GM18951 (cell line): ENCODE results near the gene HSD3B2.

Experiments
- POLR2A ChIP-seq: IDR thresholded peaks from 4 replicates; pipeline ENCODE4 v1.6.1; 2011; ENCODE audit warnings: mild to moderate bottlenecking; ENCODE audit not compliant: insufficient read length, insufficient read depth; ENCODE audit errors: extremely low read depth
- in situ Hi-C: fragments of 300-500 bp; cut with MboI; formaldehyde crosslinking; loops from one replicate; pipeline ENCODE4 v1.12.0; 2022; ENCODE audit warnings: low sequenced_read_pairs, mixed read lengths, inconsistent platforms; ENCODE audit not compliant: unreplicated experiment

The HSD3B2 gene

DNA sequence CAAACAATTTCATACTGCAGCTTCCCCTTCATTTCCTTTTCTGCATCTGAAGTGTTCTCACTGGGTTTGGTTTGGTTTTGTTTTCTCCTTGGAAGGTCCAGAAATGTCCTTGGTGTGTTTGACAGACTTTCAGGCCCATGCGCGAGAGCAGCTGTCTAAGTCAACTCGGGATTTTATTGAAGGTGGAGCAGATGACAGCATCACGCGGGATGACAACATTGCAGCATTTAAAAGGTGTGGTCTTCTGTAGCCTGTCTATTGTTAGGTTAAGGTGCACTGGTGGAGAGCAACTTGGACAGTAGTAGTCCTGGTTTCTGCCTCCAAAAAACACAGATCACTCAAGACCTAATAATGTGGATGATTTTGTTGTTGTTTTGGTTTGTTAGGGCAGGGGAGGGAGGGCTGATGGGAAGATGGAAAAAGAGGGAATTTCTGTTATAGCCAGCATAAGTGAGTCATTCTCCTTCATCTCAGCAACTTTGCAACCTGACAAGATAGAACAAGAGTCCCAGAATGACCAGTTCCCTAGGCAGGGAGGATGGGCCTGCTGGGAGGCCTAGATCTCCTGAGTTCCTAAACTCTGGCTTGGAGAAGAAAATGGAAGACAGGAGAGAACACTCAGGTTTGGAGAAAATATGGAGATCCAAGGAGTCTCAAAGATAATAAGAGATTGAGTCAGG, 33.8 kb upstream of the HSD3B2 start:
- in situ Hi-C loops = no loop called here
- TF ChIP-seq POLR2A = no peak

DNA sequence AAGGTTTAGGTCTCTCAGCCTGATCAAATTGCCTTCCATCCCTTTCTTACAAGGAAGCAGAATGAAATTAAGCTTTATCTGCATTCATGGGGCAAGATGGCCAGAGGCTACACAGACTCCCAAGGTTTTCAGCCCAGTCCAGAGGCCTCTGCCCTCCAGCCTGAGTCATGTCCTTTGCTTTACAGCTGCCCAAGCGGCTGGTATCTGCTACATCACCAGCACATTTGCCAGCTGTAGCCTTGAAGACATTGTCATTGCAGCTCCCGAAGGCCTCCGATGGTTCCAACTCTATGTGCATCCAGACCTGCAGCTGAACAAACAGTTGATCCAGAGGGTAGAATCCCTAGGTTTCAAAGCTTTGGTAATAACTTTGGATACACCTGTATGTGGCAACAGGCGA, 30.4 kb upstream of the HSD3B2 start:
- in situ Hi-C loops = no loop called here
- no peak for TF ChIP-seq POLR2A

- in situ Hi-C loops = no loop called here
These were observed 29.3 kb upstream of the HSD3B2 start for GRCh38 chr1:119385650-119386049.

DNA sequence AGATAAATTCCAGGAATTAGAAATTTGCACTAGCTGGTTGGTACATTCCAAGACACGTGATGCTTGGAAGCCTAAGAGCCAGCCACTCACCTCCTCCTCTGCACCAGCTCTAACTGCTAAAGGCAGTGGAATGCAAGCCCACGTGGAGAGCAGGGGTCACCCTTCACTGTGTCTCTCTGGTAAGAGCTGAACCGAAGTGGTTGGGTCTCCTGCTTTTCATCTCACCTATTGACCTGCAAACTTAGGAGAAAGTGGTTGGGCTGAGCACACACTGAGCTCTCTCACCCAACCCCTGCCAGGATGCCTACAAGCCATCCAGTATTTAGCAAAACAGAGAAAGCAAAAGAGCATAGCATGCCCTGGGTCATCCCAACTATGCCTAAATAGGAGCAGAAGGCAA, 27.1 kb upstream of the HSD3B2 start:
- no peak for TF ChIP-seq POLR2A
- in situ Hi-C loops = no loop called here

More at GRCh38 chr1:119385650-119386049, 29.3 kb upstream of the HSD3B2 start:
- TF ChIP-seq POLR2A = no peak

DNA sequence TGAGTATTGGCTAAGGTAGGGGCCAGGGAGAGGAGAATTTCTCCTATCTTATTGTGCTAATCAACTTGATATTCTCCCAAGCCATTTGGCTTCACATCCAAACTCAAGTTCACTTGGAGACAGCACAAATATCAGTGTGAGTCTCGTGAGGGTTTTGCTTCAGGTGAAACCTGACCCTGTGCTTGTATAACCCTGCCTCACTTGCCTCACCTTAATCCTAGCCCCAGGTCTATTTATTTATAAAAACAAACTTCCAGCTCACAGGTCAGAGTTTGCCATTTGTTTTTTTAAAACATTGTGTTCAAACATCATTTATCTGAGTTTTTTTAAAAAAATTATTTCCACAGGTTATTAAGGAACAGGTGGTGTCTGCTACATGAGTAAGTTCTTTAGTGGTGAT, 26.5 kb upstream of the HSD3B2 start:
- TF ChIP-seq POLR2A = no peak
- in situ Hi-C loops = no loop called here

- in situ Hi-C loops = no loop called here
- no peak for TF ChIP-seq POLR2A
These were observed 24.4 kb upstream of the HSD3B2 start for GRCh38 chr1:119390526-119390925.

DNA sequence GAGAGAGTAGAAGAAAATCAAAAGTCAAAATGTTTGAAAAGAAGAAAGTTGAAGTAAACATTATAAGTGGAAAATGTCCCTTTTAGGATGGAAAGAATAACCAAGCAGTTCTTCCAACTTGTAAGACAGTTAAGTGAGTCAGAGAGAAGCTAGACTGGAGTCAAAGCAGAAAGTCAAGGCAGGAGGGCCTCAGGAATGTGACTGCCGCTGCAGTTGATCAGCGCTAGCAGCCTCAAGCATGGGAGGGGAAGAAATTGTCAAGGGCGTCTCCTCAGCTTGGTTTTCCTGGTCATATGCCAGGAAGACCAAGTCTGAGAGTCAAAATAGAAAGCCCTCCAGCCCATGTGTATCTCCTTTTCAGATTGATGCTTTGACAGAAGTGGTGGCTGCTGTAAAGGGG, 23.2 kb upstream of the HSD3B2 start:
- in situ Hi-C loops = no loop called here
- TF ChIP-seq POLR2A = no peak

- TF ChIP-seq POLR2A = no peak
- in situ Hi-C loops = no loop called here
These were observed 20.9 kb upstream of the HSD3B2 start for GRCh38 chr1:119394085-119394484.

GRCh38 chr1:119396982-119397381, 18.0 kb upstream of the HSD3B2 start:
- in situ Hi-C loops = no loop called here
- TF ChIP-seq POLR2A = no peak

DNA sequence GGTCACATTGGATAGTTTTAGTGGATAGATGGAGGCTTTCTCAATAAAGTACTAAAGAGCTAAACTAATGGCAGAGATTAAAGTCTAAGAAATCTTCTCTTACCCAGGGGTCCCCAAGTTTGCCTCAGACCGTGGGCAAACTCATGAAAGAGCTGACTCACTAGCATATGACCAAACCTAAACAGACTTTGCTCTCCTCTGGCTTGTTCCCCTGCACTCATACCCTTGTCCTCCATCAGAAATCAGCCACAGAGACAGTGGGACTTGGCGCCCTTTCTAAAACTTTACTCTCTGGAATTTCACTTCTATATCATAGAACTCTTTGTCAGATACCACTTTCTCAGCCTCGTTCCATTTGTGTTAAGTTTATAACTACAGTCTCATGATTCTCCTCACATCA, 17.0 kb upstream of the HSD3B2 start:
- TF ChIP-seq POLR2A = no peak
- in situ Hi-C loops = no loop called here

GRCh38 chr1:119404736-119405135, 10.2 kb upstream of the HSD3B2 start:
- TF ChIP-seq POLR2A = no peak
- in situ Hi-C loops = no loop called here

DNA sequence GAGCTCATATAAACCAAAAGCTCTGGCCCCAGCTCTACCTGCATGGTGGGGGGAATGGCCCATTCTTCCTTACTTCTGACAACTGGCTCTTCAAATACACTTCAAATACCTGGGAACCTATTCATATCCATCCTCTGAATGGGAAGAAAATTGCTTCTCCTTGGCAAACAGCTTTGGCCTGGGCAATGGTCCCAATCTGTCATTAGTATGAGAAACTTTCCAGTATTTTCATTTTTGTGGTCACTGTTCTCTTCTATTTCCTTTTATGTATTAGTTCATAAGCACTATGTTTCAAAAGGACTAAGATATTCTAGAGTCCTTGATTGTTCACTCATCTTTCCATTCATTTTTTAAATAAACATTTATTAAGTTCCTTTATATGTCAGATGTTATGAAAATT, 5.2 kb upstream of the HSD3B2 start:
- no peak for TF ChIP-seq POLR2A
- in situ Hi-C loops = no loop called here

GRCh38 chr1:119410961-119411360, 4.0 kb upstream of the HSD3B2 start:
- in situ Hi-C loops = no loop called here
- no peak for TF ChIP-seq POLR2A

- in situ Hi-C loops = no loop called here
- TF ChIP-seq POLR2A = no peak
These were observed 1.2 kb downstream of the HSD3B2 start for GRCh38 chr1:119416006-119416640.
